GM23248 (cell line): ENCODE results near the gene TSPAN9. TPM values are rescaled to one million over a fixed set of nuclear protein-coding genes. Genes with fewer than 3 reads are reported as not detected.

Experiments
- DNase-seq: peaks from one replicate; pipeline ENCODE4 v3.0.0-alpha.2; 2015
- H2AFZ ChIP-seq: fragments of 200-600 bp; sonication (generic); 2 replicates; pipeline ENCODE4 v1.6.1; 2016; ENCODE audit warnings: antibody characterized with exemption
- H3F3A ChIP-seq: fragments of 200-600 bp; sonication (generic); 2 replicates; pipeline ENCODE4 v1.6.1; 2016; ENCODE audit warnings: mild to moderate bottlenecking, antibody characterized with exemption, mixed run types; ENCODE audit not compliant: insufficient read depth
- H3K27ac ChIP-seq: fragments of 200-600 bp; sonication (generic); 2 replicates; pipeline ENCODE4 v1.5.1; 2016; ENCODE audit warnings: mild to moderate bottlenecking
- H3K27me3 ChIP-seq: fragments of 200-600 bp; sonication (generic); replicated peaks from 2 replicates; pipeline ENCODE4 v1.6.1; 2016; ENCODE audit warnings: mild to moderate bottlenecking; ENCODE audit not compliant: insufficient read depth
- H3K36me3 ChIP-seq: fragments of 200-600 bp; sonication (generic); 2 replicates; pipeline ENCODE4 v1.6.1; 2016; ENCODE audit warnings: low read depth, mild to moderate bottlenecking
- H3K4me1 ChIP-seq: fragments of 200-600 bp; sonication (generic); 2 replicates; pipeline ENCODE4 v1.6.1; 2016; ENCODE audit warnings: mild to moderate bottlenecking; ENCODE audit not compliant: insufficient read depth
- H3K4me2 ChIP-seq: fragments of 200-600 bp; sonication (generic); one replicate; pipeline ENCODE4 v1.6.1; 2016; ENCODE audit warnings: mild to moderate bottlenecking; ENCODE audit not compliant: unreplicated experiment
- H3K4me3 ChIP-seq: fragments of 200-600 bp; sonication (generic); 2 replicates; pipeline ENCODE4 v1.5.1; 2016; ENCODE audit warnings: mild to moderate bottlenecking
- H3K79me2 ChIP-seq: fragments of 200-600 bp; sonication (generic); 2 replicates; pipeline ENCODE4 v1.6.1; 2016; ENCODE audit warnings: mild to moderate bottlenecking; ENCODE audit not compliant: insufficient read depth
- H3K9ac ChIP-seq: fragments of 200-600 bp; sonication (generic); 2 replicates; pipeline ENCODE4 v1.6.1; 2016; ENCODE audit warnings: mild to moderate bottlenecking
- H3K9me2 ChIP-seq: fragments of 200-600 bp; sonication (generic); 2 replicates; pipeline ENCODE4 v1.6.1; 2016; ENCODE audit warnings: mixed run types, mild to moderate bottlenecking, moderate library complexity; ENCODE audit not compliant: insufficient read depth
- H3K9me3 ChIP-seq: fragments of 200-600 bp; sonication (generic); one replicate; pipeline ENCODE4 v1.6.1; 2017; ENCODE audit warnings: low read depth
- H4K20me1 ChIP-seq: fragments of 200-600 bp; sonication (generic); 2 replicates; pipeline ENCODE4 v1.6.0; 2016; ENCODE audit not compliant: insufficient read depth
- EZH2 ChIP-seq: fragments of 200-600 bp; sonication (generic); IDR thresholded peaks from 2 replicates; pipeline ENCODE4 v1.6.1; 2018; ENCODE audit warnings: antibody characterized with exemption, mild to moderate bottlenecking; ENCODE audit not compliant: insufficient read depth, poor library complexity, severe bottlenecking
- EZH2phosphoT487 ChIP-seq: fragments of 200-600 bp; sonication (generic); IDR thresholded peaks from 2 replicates; pipeline ENCODE4 v1.6.1; 2018; ENCODE audit warnings: antibody characterized with exemption, moderate library complexity, mild to moderate bottlenecking, low read depth; ENCODE audit not compliant: insufficient read depth
- WGBS, 2 experiments: methylation state at CpG; one replicate each; pipeline ENCODE4 v1.1.6; 2015 to 2017; ENCODE audit warnings: low lambda C conversion rate in 2 of 2, low coverage in 1 of 2; ENCODE audit errors: missing lambda C conversion rate in 2 of 2; 5-methylcytosine and 5-hydroxymethylcytosine counted together
- in situ Hi-C: fragments of 300-500 bp; cut with MboI; formaldehyde crosslinking; loops from 2 replicates; pipeline ENCODE4 v1.15.0; 2020
- polyA plus RNA-seq: library from polyadenylated mRNA; unstranded; fragments of >200 nt; fragmentation: Nextera tagmentation; extraction: Ambion mirVana; gene quantifications from 2 replicates; pipeline ENCODE4 v1.2.1, GENCODE V29; 2016
- total RNA-seq: library from RNA; depleted of rRNA; stranded (reverse); fragments of >200 nt; shearing (Covaris generic); gene quantifications from 2 replicates; pipeline ENCODE4 v1.2.3, GENCODE V29; 2014

The TSPAN9 gene
- total and polyA plus RNA-seq, 2 experiments from 2014 or later = 9.5 to 14.4 TPM

DNA sequence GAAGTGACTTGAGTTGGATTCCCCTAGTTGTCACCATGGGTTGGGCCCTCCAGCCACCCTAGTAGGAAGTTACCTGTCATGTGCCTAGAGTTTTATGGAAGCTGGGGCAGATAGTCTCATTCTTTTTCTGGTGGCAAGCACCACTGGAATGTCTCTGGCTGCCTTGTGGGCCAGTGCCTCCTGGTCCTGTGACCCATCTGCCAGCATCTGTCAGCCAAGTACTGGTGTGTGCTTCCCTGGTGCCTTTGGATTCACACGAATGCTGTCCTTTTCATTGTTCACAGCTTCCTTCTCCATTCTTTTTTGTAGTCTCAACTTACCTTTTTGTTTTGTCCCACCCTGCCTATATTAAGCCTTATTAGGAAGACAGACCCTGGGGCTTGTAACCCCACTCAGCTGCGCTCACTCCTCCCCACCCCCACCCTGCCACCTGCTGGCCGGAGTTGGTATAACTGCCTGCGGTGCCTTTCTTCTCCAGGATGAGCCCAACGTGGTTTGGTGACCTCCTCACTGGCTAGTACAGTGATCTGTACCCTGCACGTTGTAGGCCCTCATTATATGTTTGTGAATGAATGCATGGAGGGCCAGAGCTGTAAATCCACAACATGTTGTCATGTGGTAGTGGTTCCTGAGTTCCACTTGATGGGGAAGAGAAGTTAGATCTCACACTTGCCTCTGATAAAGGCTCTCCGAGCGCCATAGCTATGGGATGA lies 125.7 kb downstream of the TSPAN9 start:
- Histone ChIP-seq H3K27me3 (0 out of 2 replicates have a peak, but pooled peaks cover 10% of the 10 kb centered on the region), H3K4me3 (no peak overlapping the region), H3K9me2 (no peaks in the 10 kb centered on the region), H3F3A (no peaks in the 10 kb centered on the region), H4K20me1 (no peaks in the 10 kb centered on the region), H3K27ac (no peak overlapping the region), H3K4me1 (no peaks in the 10 kb centered on the region), H3K9ac (no peak overlapping the region), H3K4me2 (no peak overlapping the region), H3K79me2 (no peaks in the 10 kb centered on the region), H2AFZ (no peak overlapping the region), H3K36me3 (no peaks in the 10 kb centered on the region), H3K9me3 (no peaks in the 10 kb centered on the region)
- no peak for TF ChIP-seq EZH2
- no peak for TF ChIP-seq EZH2phosphoT487
- 25 to 28% methylated on average over 8 of the region's 8 CpGs for WGBS, 2 experiments
- DNase-seq = peak; percentile 61
- in situ Hi-C loops = no loop called here

DNA sequence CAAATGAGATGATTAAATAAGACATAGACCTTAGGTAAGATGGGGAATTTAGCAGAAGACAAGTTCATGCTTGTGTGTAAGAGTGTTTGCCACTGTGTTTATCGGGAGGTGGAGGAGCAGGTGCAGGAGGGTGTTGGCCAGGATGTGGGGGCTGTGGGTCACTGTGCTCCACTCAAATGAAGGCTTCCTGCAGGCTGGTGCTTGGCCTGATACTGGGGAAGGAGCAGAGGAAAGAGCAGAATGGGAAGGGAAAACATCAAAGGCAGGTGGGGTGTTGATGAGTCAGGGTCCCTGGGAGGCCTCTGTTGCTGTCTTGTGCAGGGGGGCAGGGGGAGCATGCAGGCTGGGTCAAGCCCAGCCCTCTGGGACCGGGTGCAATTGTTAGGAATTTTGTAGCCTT lies 126.5 kb downstream of the TSPAN9 start:
- H3K4me3 ChIP-seq = no peak overlapping the region
- 45% methylated on average over 2 of the region's 2 CpGs for whole genome bisulfite sequencing, 2 experiments
- no peaks in the 10 kb centered on the region for H3K79me2 ChIP-seq
- H3K9ac ChIP-seq = no peak overlapping the region
- H3K36me3 ChIP-seq = no peaks in the 10 kb centered on the region
- H3K9me2 ChIP-seq = no peaks in the 10 kb centered on the region
- no peaks in the 10 kb centered on the region for H3K9me3 ChIP-seq
- no peak overlapping the region for H3K27ac ChIP-seq
- H3K4me2 ChIP-seq = no peak overlapping the region
- H2AFZ ChIP-seq = no peak overlapping the region
- no peak for DNase-seq
- H3K27me3 ChIP-seq = 0 out of 2 replicates have a peak, but pooled peaks cover 10% of the 10 kb centered on the region
- H4K20me1 ChIP-seq = no peaks in the 10 kb centered on the region
- H3F3A ChIP-seq = no peaks in the 10 kb centered on the region
- no peak for TF ChIP-seq EZH2phosphoT487
- no peak for TF ChIP-seq EZH2
- in situ Hi-C loops = no loop called here
- no peaks in the 10 kb centered on the region for H3K4me1 ChIP-seq

DNA sequence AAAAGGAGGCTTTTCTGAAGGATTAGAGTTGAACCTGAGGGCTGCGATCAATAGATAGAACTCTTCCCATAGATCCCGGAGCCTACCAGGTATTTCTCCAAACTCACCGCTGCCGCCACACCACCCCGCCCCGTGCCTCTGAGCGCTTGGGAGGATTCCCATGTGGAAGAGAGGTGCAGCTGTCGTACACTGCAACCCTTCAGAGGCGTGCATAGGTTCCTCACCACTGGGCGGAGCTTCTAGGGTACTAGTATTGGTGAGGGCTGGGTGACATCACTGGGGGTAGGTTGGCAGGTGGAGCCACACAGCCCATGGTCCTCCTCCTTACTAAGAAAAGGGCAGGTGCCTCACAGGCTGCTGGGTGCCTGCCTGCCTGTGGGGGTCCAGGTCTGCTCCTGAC lies 127.0 kb downstream of the TSPAN9 start:
- no peak for DNase-seq
- in situ Hi-C loops = no loop called here
- Histone ChIP-seq H3K4me3 (no peak overlapping the region), H3K9ac (no peak overlapping the region), H3F3A (no peaks in the 10 kb centered on the region), H3K9me3 (no peaks in the 10 kb centered on the region), H3K27me3 (0 out of 2 replicates have a peak, but pooled peaks cover 10% of the 10 kb centered on the region), H3K27ac (no peak overlapping the region), H3K4me2 (no peak overlapping the region), H3K36me3 (no peaks in the 10 kb centered on the region), H3K9me2 (no peaks in the 10 kb centered on the region), H2AFZ (no peak overlapping the region), H3K79me2 (no peaks in the 10 kb centered on the region), H3K4me1 (no peaks in the 10 kb centered on the region), H4K20me1 (no peaks in the 10 kb centered on the region)
- TF ChIP-seq EZH2phosphoT487 (no peak), EZH2 (no peak)
- WGBS, 2 experiments = 91 to 95% methylated on average over 10 of the region's 10 CpGs

DNA sequence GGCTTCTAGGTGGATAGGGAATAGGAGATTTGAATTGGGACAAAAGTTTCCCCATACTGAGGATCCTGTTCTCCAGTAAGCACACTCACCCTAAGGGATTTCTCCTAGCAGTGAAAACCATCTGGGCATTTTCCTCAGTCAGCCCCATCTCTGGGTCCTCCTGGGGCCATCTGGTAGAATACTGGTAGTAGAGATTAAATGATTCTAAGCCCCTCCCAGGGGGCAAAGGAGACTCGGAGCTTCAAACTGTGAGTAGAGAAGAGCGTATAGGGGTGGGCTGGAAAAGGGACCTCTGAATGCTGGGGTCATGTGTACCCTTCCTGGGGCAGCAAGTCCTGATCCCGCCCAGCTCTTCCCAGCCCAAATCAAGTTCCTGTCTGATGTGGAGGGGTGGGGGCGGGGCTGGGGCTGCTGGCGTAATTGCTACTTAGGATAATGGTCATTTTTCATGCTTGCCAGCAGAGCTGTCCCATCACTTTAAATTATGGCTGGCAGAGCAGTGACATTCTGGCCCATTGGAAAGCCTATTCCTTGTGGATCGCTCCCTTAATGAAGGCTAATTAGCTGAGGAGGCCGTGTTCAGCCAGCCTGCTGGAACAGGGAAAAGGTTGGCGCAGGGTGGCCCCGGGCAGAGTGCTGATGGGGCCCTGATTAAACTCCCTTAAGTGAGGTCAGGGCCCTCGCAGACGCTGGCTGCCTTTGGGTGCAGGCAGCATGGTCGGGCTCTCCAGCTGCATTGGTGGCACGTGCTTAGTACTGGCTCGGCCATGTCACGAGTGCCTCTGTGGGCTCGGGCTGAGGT lies 127.8 kb downstream of the TSPAN9 start:
- TF ChIP-seq EZH2phosphoT487 (no peak), EZH2 (no peak)
- no peak overlapping the region for H3K4me3 ChIP-seq

More for the DNA sequence above, 127.8 kb downstream of the TSPAN9 start:
- Histone ChIP-seq H3K79me2 (no peaks in the 10 kb centered on the region), H3F3A (no peaks in the 10 kb centered on the region), H3K4me2 (no peak overlapping the region), H3K4me1 (no peaks in the 10 kb centered on the region), H3K9me3 (no peaks in the 10 kb centered on the region), H3K27ac (no peak overlapping the region), H3K27me3 (0 out of 2 replicates have a peak, but pooled peaks cover 10% of the 10 kb centered on the region), H2AFZ (no peak overlapping the region), H3K9me2 (no peaks in the 10 kb centered on the region), H4K20me1 (no peaks in the 10 kb centered on the region), H3K36me3 (no peaks in the 10 kb centered on the region), H3K9ac (no peak overlapping the region)
- WGBS, 2 experiments = 92% methylated on average over 15 to 16 of the region's 16 CpGs
- in situ Hi-C loops = no loop called here
- no peak for DNase-seq
